Measurements from ENCODE around the gene EPB41L3.

- TF ChIP-seq POLR2AphosphoS5 (IDR thresholded peaks at IDR 0.05; ENCODE audit: low read depth, low read length) (no peak), TAF1 (IDR thresholded peaks at IDR 0.05; ENCODE audit: borderline replicate concordance, insufficient read depth, low read length) (no peak), REST (IDR thresholded peaks at IDR 0.05; ENCODE audit: insufficient read depth in 1 of 2, low read depth in 2 of 2, low read length in 2 of 2) (no peak), FOXP2 (optimal IDR thresholded peaks at IDR 0.05; ENCODE audit: borderline replicate concordance, extremely low read depth, extremely low read length, insufficient read depth) (no peak), SIN3A (IDR thresholded peaks at IDR 0.05; ENCODE audit: borderline replicate concordance, insufficient read depth, low read length) (no peak)
These were observed 130.3 kb downstream of the EPB41L3 start for GRCh38 chr18:5413447-5413846.

All from PFSK-1 (cell line).